HUES48 (cell line): ENCODE results near the gene SCRN1.

Experiments used
- H3K27ac ChIP-seq: one replicate; pipeline ENCODE4 v1.7.0; 2013; ENCODE audit warnings: low read depth, low read length, inconsistent platforms
- H3K27me3 ChIP-seq: 2 replicates; pipeline ENCODE4 v1.6.1; 2013; ENCODE audit warnings: mild to moderate bottlenecking, low read length; ENCODE audit not compliant: control insufficient read depth, insufficient read depth
- H3K36me3 ChIP-seq: 2 replicates; pipeline ENCODE4 v1.6.1; 2013; ENCODE audit warnings: low read length; ENCODE audit not compliant: control insufficient read depth, insufficient read depth
- H3K4me1 ChIP-seq: 2 replicates; pipeline ENCODE4 v1.6.1; 2013; ENCODE audit warnings: mild to moderate bottlenecking, low read length; ENCODE audit not compliant: control insufficient read depth, insufficient read depth
- H3K4me3 ChIP-seq: 2 replicates; pipeline ENCODE4 v1.5.1; 2013; ENCODE audit warnings: mild to moderate bottlenecking, low read depth, low read length
- H3K9ac ChIP-seq: 2 replicates; pipeline ENCODE4 v1.6.1; 2013; ENCODE audit warnings: mild to moderate bottlenecking, low read depth, low read length, moderate library complexity
- H3K9me3 ChIP-seq: 2 replicates; pipeline ENCODE4 v1.6.1; 2013; ENCODE audit warnings: low read length; ENCODE audit not compliant: control insufficient read depth, insufficient read depth

The SCRN1 gene

GRCh38 chr7:29877196-29877595 lies 112.4 kb downstream of the SCRN1 start:
- H3K9me3 ChIP-seq, result no peaks in the 10 kb centered on the region
- peaks cover 8% of the 10 kb centered on the region for H3K4me1 ChIP-seq
- H3K9ac ChIP-seq, result no peak overlapping the region
- H3K4me3 ChIP-seq, result no peak overlapping the region
- no peak overlapping the region for H3K27ac ChIP-seq
- H3K36me3 ChIP-seq, result no peaks in the 10 kb centered on the region
- no peaks in the 10 kb centered on the region for H3K27me3 ChIP-seq

- Histone ChIP-seq H3K9ac (no peak overlapping the region), H3K4me1 (0 out of 2 replicates have a peak, but pooled peaks cover 3% of the 10 kb centered on the region), H3K9me3 (no peaks in the 10 kb centered on the region), H3K36me3 (no peaks in the 10 kb centered on the region), H3K27me3 (no peaks in the 10 kb centered on the region), H3K27ac (no peak overlapping the region), H3K4me3 (no peak overlapping the region)
Measured at GRCh38 chr7:29875741-29876140, 113.9 kb downstream of the SCRN1 start.

- Histone ChIP-seq H3K9me3 (no peaks in the 10 kb centered on the region), H3K27me3 (no peaks in the 10 kb centered on the region), H3K9ac (no peak overlapping the region), H3K4me1 (0 out of 2 replicates have a peak, but pooled peaks cover 3% of the 10 kb centered on the region), H3K27ac (no peak overlapping the region), H3K36me3 (no peaks in the 10 kb centered on the region), H3K4me3 (no peak overlapping the region)
Measured at GRCh38 chr7:29873644-29874294, 115.8 kb downstream of the SCRN1 start.

- H3K4me1 ChIP-seq, result 0 out of 2 replicates have a peak, but pooled peaks cover 3% of the 10 kb centered on the region
- no peaks in the 10 kb centered on the region for H3K27me3 ChIP-seq
- H3K9ac ChIP-seq, result no peak overlapping the region
- no peak overlapping the region for H3K27ac ChIP-seq
- H3K9me3 ChIP-seq, result no peaks in the 10 kb centered on the region
- no peak overlapping the region for H3K4me3 ChIP-seq
- no peaks in the 10 kb centered on the region for H3K36me3 ChIP-seq
Measured at GRCh38 chr7:29871787-29872398, 117.7 kb downstream of the SCRN1 start.
